Mesenchymal stem cell (in vitro differentiated cells and primary cell): ENCODE results near the gene GLB1L3. TPM values are rescaled to one million over a fixed set of nuclear protein-coding genes. Genes with fewer than 3 reads are reported as not detected.
A peak's percentile ranks its signal among the peaks of the same experiment; 100 is the strongest.

Source experiments
- DNase-seq: peaks from one replicate; pipeline ENCODE4 v3.0.0-alpha.2; 2013
- H2AFZ ChIP-seq: one replicate; pipeline ENCODE4 v1.6.1; 2013; ENCODE audit warnings: low read depth, mild to moderate bottlenecking, control low read depth, inconsistent platforms, low read length, moderate library complexity
- H2AK5ac ChIP-seq: 2 replicates; pipeline ENCODE4 v1.6.1; 2013; ENCODE audit warnings: low read length, moderate library complexity, mild to moderate bottlenecking, inconsistent platforms; ENCODE audit not compliant: severe bottlenecking
- H2BK120ac ChIP-seq: one replicate; pipeline ENCODE4 v1.6.1; 2013; ENCODE audit warnings: low read depth, mild to moderate bottlenecking, inconsistent platforms, low read length, moderate library complexity
- H2BK12ac ChIP-seq, 2 experiments: one replicate each; pipeline ENCODE4 v1.6.1; 2013; ENCODE audit warnings: inconsistent platforms in 2 of 2, low read length in 2 of 2, mild to moderate bottlenecking in 2 of 2, moderate library complexity in 2 of 2, control low read depth in 1 of 2
- H2BK15ac ChIP-seq: one replicate; pipeline ENCODE4 v1.6.1; 2013; ENCODE audit warnings: mild to moderate bottlenecking, low read depth, inconsistent platforms; ENCODE audit not compliant: poor library complexity, severe bottlenecking
- H2BK5ac ChIP-seq: 2 replicates; pipeline ENCODE4 v1.6.1; 2013; ENCODE audit warnings: low read depth, mild to moderate bottlenecking, low read length, control low read depth, inconsistent platforms; ENCODE audit not compliant: poor library complexity, severe bottlenecking
- H3K14ac ChIP-seq, 2 experiments: one replicate each; pipeline ENCODE4 v1.6.1; 2013; ENCODE audit warnings: inconsistent platforms in 2 of 2, low read length in 2 of 2, control low read depth in 1 of 2, mild to moderate bottlenecking in 1 of 2, moderate library complexity in 1 of 2
- H3K18ac ChIP-seq, 2 experiments: one replicate each; pipeline ENCODE4 v1.6.1; 2013; ENCODE audit warnings: inconsistent platforms in 2 of 2, low read length in 2 of 2, control low read depth in 1 of 2, low read depth in 1 of 2, mild to moderate bottlenecking in 1 of 2
- H3K23ac ChIP-seq, 2 experiments: one replicate each; pipeline ENCODE4 v1.6.1; 2013; ENCODE audit warnings: inconsistent platforms in 2 of 2, low read length in 2 of 2, mild to moderate bottlenecking in 2 of 2, moderate library complexity in 2 of 2, control low read depth in 1 of 2
- H3K27ac ChIP-seq: 2 replicates; pipeline ENCODE4 v1.5.1; 2013; ENCODE audit warnings: mild to moderate bottlenecking, moderate library complexity, low read length, control low read depth, inconsistent platforms; ENCODE audit not compliant: poor library complexity, severe bottlenecking
- H3K27me3 ChIP-seq, 2 experiments: 2 replicates each; pipeline versions ENCODE4 v1.6.1 to v1.7.0; 2013; ENCODE audit warnings: low read length in 2 of 2, mild to moderate bottlenecking in 2 of 2, moderate library complexity in 2 of 2, control low read depth in 1 of 2, inconsistent platforms in 1 of 2; ENCODE audit not compliant: control insufficient read depth in 1 of 2, insufficient read depth in 1 of 2
- H3K36me3 ChIP-seq, 2 experiments: 2 replicates each; pipeline versions ENCODE4 v1.6.1 to v1.7.0; 2013; ENCODE audit warnings: low read length in 2 of 2, control low read depth in 1 of 2, inconsistent platforms in 1 of 2, low read depth in 1 of 2, mild to moderate bottlenecking in 1 of 2; ENCODE audit not compliant: insufficient read depth in 2 of 2, control insufficient read depth in 1 of 2
- H3K4ac ChIP-seq, 2 experiments: one replicate each; pipeline ENCODE4 v1.6.1; 2013; ENCODE audit warnings: inconsistent platforms in 2 of 2, low read length in 2 of 2, mild to moderate bottlenecking in 2 of 2, moderate library complexity in 2 of 2, control low read depth in 1 of 2, low read depth in 1 of 2
- H3K4me1 ChIP-seq: 2 replicates; pipeline ENCODE4 v1.6.1; 2013; ENCODE audit warnings: low read depth, low read length, control low read depth; ENCODE audit not compliant: control insufficient read depth, insufficient read depth
- H3K4me2 ChIP-seq: 2 replicates; pipeline ENCODE4 v1.6.1; 2013; ENCODE audit warnings: low read length, mild to moderate bottlenecking, inconsistent platforms; ENCODE audit not compliant: poor library complexity, severe bottlenecking
- H3K4me3 ChIP-seq, 2 experiments: 2 replicates each; pipeline versions ENCODE4 v1.5.1 to v1.7.0; 2013; ENCODE audit warnings: low read length in 2 of 2, mild to moderate bottlenecking in 2 of 2, control low read depth in 1 of 2, low read depth in 1 of 2; ENCODE audit not compliant: insufficient read depth in 1 of 2
- H3K79me1 ChIP-seq: replicated peaks from 2 replicates; pipeline ENCODE4 v1.6.1; 2013; ENCODE audit warnings: mild to moderate bottlenecking, control low read depth, low read length, inconsistent platforms; ENCODE audit not compliant: poor library complexity, severe bottlenecking
- H3K9ac ChIP-seq: 2 replicates; pipeline ENCODE4 v1.7.0; 2013; ENCODE audit warnings: mild to moderate bottlenecking, low read length, moderate library complexity
- H3K9me3 ChIP-seq: 2 replicates; pipeline ENCODE4 v1.7.0; 2013; ENCODE audit warnings: mild to moderate bottlenecking, low read length; ENCODE audit not compliant: control insufficient read depth
- H4K8ac ChIP-seq: one replicate; pipeline ENCODE4 v1.6.1; 2013; ENCODE audit warnings: inconsistent platforms, mild to moderate bottlenecking, low read length, moderate library complexity
- H4K91ac ChIP-seq: one replicate; pipeline ENCODE4 v1.6.1; 2013; ENCODE audit warnings: mild to moderate bottlenecking, low read length, inconsistent platforms
- whole genome bisulfite sequencing: methylation state at CpG from one replicate; pipeline ENCODE4 v1.1.7; 2013; ENCODE audit warnings: mixed read lengths; 5-methylcytosine and 5-hydroxymethylcytosine counted together
- polyA plus RNA-seq, 2 experiments: library from polyadenylated mRNA; stranded (reverse); fragments of 200-250 nt; gene quantifications; one replicate each; pipeline ENCODE4 v1.2.3, GENCODE V29; 2013

GLB1L3 gene
- not detected for polyA plus RNA-seq (2013, experiment 1 of 2)
- not detected for polyA plus RNA-seq (2013, experiment 2 of 2)

GRCh38 chr11:134275534-134276395 is at the start of gene GLB1L3:
GLB1L3 (plus strand) TSS chr11:134276379; CDS start chr11:134276741, 362 bp downstream.
- H2BK5ac ChIP-seq: no peak within 1 kb of the TSS
- peak within 1 kb of the TSS; percentile 47 to 55 for H3K4me3 ChIP-seq
- no peaks in the 10 kb centered on the region for H3K79me1 ChIP-seq
- no peaks in the 10 kb centered on the region for H3K9me3 ChIP-seq
- peak within 1 kb of the TSS; percentile 98 for H3K4me2 ChIP-seq
- peaks cover 69 to 88% of the 10 kb centered on the region in 2 experiments for H3K27me3 ChIP-seq
- peak within 1 kb of the TSS; percentile 39 for H2AFZ ChIP-seq
- H2BK15ac ChIP-seq: no peak within 1 kb of the TSS
- H2AK5ac ChIP-seq: no peak within 1 kb of the TSS
- no peak within 1 kb of the TSS for H3K4ac ChIP-seq
- peak within 1 kb of the TSS in 1 of 2 experiments; percentile 20 for H3K14ac ChIP-seq
- H3K9ac ChIP-seq: peak within 1 kb of the TSS; percentile 26
- peaks cover 17% of the 10 kb centered on the region for H3K4me1 ChIP-seq
- H2BK120ac ChIP-seq: no peak within 1 kb of the TSS
- DNase-seq: peak; percentile 31
- no peak within 1 kb of the TSS for H3K27ac ChIP-seq
- H2BK12ac ChIP-seq: no peak within 1 kb of the TSS
- H3K23ac ChIP-seq: peak within 1 kb of the TSS in 1 of 2 experiments; percentile 77
- no peak within 1 kb of the TSS for H4K8ac ChIP-seq
- H4K91ac ChIP-seq: no peak within 1 kb of the TSS
- no peaks in the 10 kb centered on the region for H3K36me3 ChIP-seq
- H3K18ac ChIP-seq: no peak within 1 kb of the TSS
- WGBS: 1% methylated on average over 68 of the region's 68 CpGs

- no peak overlapping the region for H2AFZ ChIP-seq
- DNase-seq: peak; percentile 54
- H3K27me3 ChIP-seq: no peaks in the 10 kb centered on the region
- no peak overlapping the region for H3K18ac ChIP-seq
- H3K4me3 ChIP-seq: peak overlapping the region in 1 of 2 experiments; percentile 99
- H2BK12ac ChIP-seq: no peak overlapping the region
- peaks cover 13% of the 10 kb centered on the region for H3K4me1 ChIP-seq
- 81% methylated on average over 5 of the region's 5 CpGs for WGBS
- no peak overlapping the region for H2BK5ac ChIP-seq
- peak overlapping the region; percentile 100 for H3K9ac ChIP-seq
- H3K14ac ChIP-seq: no peak overlapping the region
- H3K27ac ChIP-seq: no peak overlapping the region
- H2BK15ac ChIP-seq: no peak overlapping the region
- H3K36me3 ChIP-seq: peaks cover 0 to 10% of the 10 kb centered on the region in 2 experiments
- H2AK5ac ChIP-seq: no peak overlapping the region
- H2BK120ac ChIP-seq: no peak overlapping the region
- no peak overlapping the region for H3K4ac ChIP-seq
- no peak overlapping the region for H3K4me2 ChIP-seq
- no peak overlapping the region for H3K23ac ChIP-seq
- peak overlapping the region; percentile 1 for H4K8ac ChIP-seq
- no peaks in the 10 kb centered on the region for H3K9me3 ChIP-seq
- H4K91ac ChIP-seq: no peak overlapping the region
- peaks cover 28% of the 10 kb centered on the region for H3K79me1 ChIP-seq
These were observed 49.3 kb upstream of the GLB1L3 start for GRCh38 chr11:134226806-134227325.

- no peak for DNase-seq
- WGBS: 87% methylated on average over 6 of the region's 6 CpGs
These were observed 47.6 kb upstream of the GLB1L3 start for GRCh38 chr11:134228625-134229024.

GRCh38 chr11:134229126-134229790 is 46.9 kb upstream of the GLB1L3 start:
- Histone ChIP-seq H3K23ac (no peak overlapping the region), H2AFZ (no peak overlapping the region), H3K18ac (no peak overlapping the region), H3K4me2 (no peak overlapping the region), H2BK12ac (no peak overlapping the region), H3K14ac (no peak overlapping the region), H2BK15ac (no peak overlapping the region), H2AK5ac (no peak overlapping the region), H4K8ac (no peak overlapping the region), H3K27me3 (no peaks in the 10 kb centered on the region), H3K4ac (no peak overlapping the region), H4K91ac (no peak overlapping the region), H2BK5ac (no peak overlapping the region), H3K9me3 (no peaks in the 10 kb centered on the region), H3K79me1 (peaks cover 32% of the 10 kb centered on the region), H3K4me3 (peak overlapping the region in 1 of 2 experiments; percentile 28), H2BK120ac (no peak overlapping the region), H3K36me3 (peaks cover 0 to 13% of the 10 kb centered on the region in 2 experiments), H3K9ac (peak overlapping the region; percentile 10), H3K27ac (no peak overlapping the region), H3K4me1 (peaks cover 13% of the 10 kb centered on the region)
- whole genome bisulfite sequencing: 74% methylated on average over 6 of the region's 6 CpGs
- no peak for DNase-seq

More at GRCh38 chr11:134228625-134229024, 47.6 kb upstream of the GLB1L3 start:
- no peak overlapping the region for H3K9ac ChIP-seq
- H3K27me3 ChIP-seq: no peaks in the 10 kb centered on the region
- peaks cover 0 to 13% of the 10 kb centered on the region in 2 experiments for H3K36me3 ChIP-seq
- no peak overlapping the region for H3K23ac ChIP-seq
- H3K79me1 ChIP-seq: peaks cover 31% of the 10 kb centered on the region
- no peak overlapping the region for H2AFZ ChIP-seq
- no peak overlapping the region for H2BK15ac ChIP-seq
- H2BK120ac ChIP-seq: no peak overlapping the region
- no peak overlapping the region for H3K4me2 ChIP-seq
- H3K4me1 ChIP-seq: peaks cover 13% of the 10 kb centered on the region
- H2BK12ac ChIP-seq: no peak overlapping the region
- H3K18ac ChIP-seq: no peak overlapping the region
- H3K27ac ChIP-seq: no peak overlapping the region
- H3K4me3 ChIP-seq: no peak overlapping the region
- no peak overlapping the region for H2AK5ac ChIP-seq
- H3K4ac ChIP-seq: no peak overlapping the region
- H3K9me3 ChIP-seq: no peaks in the 10 kb centered on the region
- no peak overlapping the region for H4K91ac ChIP-seq
- no peak overlapping the region for H3K14ac ChIP-seq
- H4K8ac ChIP-seq: no peak overlapping the region
- H2BK5ac ChIP-seq: no peak overlapping the region
